Measurements from ENCODE around the gene RPL14.
"Not testable (repeated sequence)": the region's sequence is repeated elsewhere in the genome, so short reads cannot be mapped to it uniquely, and the experiment has no call there.

Gene RPL14

DNA sequence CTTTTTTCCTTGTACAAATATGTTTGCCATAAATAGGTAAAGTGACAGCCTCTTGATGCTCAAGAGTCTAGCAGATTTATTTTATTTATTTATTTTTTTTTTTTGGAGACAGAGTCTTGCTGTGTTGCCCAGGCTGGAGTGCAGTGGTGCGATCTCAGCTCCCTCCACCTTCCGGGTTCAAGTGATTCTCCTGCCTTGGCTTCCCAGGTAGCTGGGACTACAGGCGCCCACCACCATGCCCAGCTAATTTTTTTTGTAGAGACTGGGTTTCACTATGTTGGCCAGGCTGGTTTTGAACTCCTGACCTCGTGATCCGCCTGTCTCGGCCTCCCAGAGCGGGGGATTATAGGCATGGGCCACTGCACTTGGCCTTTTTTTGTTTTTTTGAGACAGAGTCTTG, 5.7 kb downstream of the RPL14 start:
- DNase-seq (ENCODE audit: low read depth in 2 of 2): not testable (repeated sequence)

DNA sequence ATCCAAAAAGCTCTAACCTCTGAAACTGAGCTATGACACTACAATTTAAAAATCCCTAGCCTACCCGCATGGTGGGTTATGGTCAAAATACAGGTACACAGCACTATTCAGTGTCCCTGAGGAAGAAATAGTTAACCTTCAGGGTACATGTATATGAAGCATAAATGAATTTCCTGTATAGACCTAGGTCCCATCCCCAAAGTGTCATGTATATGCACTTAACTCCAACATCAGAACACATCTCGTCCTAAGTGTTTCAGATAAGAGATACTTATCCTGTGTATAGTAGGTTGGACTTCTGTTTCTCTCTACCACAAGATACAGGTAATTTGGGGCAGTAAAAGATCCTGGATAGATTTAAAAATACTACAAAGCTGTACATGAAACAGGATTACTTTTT, 6.4 kb downstream of the RPL14 start:
- DNase-seq (ENCODE audit: low read depth in 2 of 2): no peak

DNA sequence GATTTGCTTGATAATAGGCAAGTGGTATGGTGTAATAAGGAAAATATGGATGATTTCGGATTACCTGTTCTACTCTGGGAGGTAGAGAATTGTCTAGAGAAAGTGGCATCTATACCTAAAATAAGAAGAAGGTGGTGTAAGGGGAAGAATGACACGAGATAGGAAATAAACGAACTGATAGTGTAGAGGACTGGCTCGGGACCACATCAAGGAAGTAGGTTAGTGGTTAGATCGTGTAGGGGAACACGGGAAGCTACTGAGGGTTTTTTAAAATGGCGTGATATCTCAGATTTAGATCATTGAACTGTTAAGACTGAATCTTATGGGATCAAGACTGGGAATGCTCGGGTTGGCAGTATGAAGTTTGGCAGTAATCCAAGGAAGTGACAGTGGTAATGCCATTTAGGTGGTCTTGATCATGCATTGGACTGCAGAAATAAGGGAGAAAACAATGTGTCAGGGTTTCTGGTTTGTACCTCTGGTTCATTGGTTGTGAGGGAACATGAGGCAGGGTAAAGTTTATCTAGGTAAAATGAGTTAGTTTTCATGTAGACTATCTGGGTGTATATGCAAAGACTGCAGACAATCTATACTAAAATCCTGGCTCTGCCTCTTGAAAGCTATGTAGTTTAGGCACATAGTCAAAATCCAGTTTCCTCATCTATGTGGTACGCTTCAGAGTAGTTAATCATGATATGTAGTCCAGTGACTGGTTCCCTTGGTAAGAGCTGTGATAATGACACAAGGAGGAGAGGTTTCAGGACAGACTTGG, 7.4 kb downstream of the RPL14 start:
- DNase-seq (ENCODE audit: low read depth in 2 of 2): no peak

DNA sequence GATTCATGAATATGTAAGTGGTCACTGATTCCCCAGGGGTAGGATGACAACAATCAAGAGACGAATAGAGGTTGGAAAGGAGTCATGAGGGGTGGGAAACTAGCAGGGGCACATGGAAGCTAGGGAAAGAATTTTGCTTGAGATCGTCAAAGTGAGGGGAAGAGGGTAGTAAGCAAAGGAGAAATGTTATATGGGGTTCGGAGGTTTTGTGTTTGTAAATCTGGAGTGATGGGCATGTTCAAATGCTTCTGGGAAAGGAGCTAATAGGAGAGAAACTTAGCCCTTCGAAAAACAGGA, 7.9 kb downstream of the RPL14 start:
- DNase-seq (ENCODE audit: low read depth in 2 of 2): no peak

DNA sequence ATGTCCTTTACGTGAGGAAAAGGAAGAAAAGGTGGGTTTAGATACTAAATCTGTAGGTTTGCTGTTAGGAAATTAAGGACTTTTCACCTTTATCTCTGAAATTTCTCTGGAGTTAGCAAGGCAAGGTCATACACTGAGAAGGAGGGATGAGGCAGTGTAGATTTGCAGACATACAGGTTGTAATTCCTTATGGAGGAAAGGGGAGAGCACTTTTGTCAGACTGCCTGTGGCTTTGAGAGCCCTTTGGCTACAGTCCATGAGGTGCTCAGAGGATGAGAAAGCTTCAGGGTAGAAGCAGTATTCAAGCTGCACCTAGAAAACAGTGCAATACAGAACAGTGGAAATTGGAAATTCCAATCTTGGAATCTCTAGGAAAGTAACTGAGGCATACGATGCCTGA, 8.3 kb downstream of the RPL14 start:
- DNase-seq (ENCODE audit: low read depth in 2 of 2): no peak

DNA sequence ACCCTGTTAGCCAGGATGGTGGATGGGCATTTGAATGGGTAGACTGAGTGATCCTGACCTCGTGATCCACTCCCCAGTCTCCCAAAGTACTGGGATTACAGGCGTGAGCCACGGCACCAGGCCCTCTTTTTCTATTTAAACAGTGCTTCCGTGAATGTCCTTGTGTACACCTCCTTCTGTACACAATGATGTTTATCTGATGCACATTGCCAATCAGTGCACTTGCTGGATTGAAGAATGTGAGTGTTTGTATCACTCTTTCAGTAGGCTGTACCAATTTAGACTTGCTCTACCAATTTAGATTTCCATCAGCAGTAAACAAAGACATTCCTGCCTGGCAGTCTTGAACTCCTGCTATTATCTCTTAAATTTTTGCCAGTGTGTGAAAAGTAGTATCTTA, 10.9 kb downstream of the RPL14 start:
- no peak for DNase-seq (ENCODE audit: low read depth in 2 of 2)

DNA sequence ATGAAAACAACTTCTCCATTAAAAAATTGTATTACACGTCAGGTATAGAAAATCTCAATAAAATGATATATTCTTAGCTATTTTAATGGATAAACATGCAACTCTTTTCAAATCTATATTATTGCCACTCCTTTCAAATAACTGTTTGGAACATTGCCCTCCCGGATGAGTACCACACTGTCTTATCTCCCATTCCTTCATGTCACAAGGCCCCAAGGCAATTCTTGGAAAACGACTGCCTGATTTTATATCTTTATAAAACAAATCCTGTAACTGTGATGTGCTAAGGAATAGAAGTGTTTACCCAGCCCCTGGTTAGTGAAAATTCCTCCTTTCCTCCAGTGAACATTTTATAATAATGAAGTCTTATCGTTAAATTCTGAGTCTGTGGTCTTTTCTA, 13.6 kb downstream of the RPL14 start:
- DNase-seq (ENCODE audit: low read depth in 2 of 2): no peak

DNA sequence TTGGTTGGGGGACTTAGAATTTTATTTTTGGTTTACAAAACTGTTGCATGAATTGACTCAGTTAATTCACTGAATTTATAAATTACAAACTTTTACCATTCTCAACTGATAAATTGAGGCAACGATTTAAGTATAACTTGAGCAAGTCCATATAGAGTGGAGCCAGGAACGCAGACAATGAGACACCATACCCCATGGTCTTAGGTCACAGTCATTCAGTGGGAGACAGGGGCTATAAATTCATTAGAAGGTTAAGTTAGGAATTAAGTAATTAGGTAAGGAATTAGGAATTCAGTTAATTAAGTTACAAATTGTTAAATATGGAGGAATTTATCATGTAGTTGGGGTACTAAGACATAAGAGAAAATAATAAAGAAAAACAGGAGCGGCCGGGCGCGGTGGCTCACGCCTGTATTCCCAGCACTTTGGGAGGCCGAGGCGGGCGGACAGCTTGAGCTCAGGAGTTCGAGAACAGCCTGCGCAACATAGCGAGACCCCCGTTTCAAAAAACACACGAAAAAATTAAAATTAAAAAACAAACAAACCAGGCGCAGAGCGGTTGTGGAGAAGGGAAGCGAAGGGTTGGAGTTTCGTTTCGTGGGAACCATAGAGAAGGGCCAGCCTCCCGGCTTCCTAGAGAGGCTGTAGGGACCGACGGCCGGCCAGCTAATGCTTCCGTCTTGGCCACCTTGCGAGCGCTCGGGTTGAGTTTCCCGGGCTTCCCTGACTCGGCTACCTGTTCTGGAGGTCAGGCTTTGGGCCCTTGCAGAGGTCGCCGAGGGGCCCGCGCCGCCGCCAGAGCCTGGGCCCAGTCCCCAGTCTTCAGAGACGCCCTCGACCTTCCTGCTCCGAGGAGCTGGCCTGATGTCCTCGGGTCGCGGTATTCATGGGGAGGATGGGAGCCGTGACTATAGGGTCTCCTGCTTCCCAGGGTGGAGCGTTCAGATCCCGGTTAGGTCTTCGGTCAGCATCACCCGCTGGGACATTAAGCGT, 19.6 kb downstream of the RPL14 start, which contains the start of gene ZNF619:
Gene ZNF619, plus strand, starts transcription at position 645 of the 993 bp plus-strand sequence. CDS start 858 bp downstream, outside the sequence.
- DNase-seq (ENCODE audit: low read depth in 2 of 2): no peak

DNA sequence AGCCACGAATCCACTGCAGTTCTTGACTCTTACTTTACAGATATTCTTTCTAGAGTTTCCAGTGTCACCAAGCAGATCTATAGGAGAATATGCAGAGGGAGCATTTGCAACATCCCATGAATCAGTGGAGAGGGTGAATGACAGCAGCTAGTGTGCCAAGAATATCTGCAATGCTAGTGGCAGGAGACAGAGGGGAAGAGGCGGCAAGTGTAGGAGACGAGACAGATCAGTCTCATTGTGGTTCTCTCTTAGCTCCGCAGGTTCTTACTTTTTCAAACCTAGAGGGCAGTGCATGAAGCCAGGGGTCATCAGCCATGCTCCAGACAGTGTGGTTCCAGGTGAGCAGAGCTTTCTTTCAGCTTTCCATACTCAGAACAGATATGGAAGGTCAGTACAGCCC, 20.5 kb downstream of the RPL14 start:
- DNase-seq (ENCODE audit: low read depth in 2 of 2): no peak

DNA sequence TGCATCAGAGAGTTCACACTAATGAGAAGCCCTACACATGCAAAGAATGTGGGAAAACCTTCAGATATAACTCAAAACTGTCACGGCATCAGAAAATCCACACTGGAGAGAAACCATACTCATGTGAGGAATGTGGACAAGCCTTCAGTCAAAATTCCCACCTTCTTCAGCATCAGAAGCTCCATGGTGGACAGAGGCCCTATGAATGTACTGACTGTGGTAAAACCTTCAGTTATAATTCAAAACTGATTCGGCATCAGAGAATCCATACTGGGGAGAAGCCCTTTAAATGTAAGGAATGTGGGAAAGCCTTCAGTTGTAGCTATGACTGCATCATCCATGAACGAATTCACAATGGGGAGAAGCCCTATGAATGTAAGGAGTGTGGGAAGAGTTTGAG, 30.0 kb downstream of the RPL14 start:
- no peak for DNase-seq (ENCODE audit: low read depth in 2 of 2)

DNA sequence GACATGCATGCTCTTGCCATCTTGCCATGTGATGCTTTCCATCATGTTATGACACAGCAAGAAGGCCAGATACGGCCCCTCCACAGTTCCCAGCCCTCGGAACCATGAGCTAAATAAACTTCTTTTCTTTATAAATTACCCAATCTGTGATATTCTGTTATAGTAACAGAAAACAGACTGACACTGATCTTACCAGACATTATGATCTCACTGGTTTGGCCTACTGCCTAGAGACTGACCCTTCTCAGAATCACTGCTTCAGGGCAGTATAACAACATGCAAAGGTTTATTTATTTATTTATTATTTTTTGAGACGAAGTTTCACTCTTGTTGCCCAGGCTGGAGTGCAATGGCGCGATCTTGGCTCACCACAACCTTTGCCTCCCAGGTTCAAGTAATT, 33.8 kb downstream of the RPL14 start:
- DNase-seq (ENCODE audit: low read depth in 2 of 2): no peak

DNA sequence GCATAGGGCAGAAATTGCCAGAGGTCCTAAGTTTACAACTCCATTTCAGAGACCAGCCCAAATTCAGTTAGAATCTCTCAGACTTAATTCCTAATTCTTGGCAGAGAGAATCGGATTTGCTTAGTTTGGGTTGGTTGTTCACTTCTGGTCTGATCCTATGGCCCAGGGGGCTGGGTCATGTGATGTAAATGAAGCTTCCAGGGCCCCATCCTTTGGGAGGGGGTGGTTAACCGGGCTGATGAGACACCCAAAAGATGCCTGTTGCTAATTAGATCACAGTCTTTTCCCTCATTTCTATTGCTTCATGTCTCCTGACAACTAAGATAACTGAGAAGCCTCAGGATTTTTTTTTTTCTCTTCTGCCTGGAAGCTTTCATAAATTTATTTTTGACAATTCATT, 37.6 kb downstream of the RPL14 start:
- DNase-seq (ENCODE audit: low read depth in 2 of 2): no peak

DNA sequence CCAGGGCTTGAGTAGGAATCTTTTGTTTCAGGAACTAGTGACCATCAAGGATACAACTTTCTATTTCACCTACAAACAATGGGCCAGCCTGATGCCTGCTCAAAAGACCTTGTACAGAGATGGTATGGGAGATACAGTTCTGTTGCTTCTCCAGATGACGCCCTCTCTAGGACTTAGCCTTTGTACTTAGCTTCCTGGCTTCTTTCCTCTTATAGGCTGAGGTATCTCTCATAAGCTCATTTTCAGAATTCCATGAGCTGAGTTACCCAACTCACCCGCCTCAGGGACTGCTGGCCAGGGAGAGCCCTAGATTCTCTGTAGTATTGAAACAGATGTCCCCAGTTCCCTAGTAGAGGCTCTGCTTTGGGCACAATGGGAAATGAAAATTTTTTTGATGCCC, 40.1 kb downstream of the RPL14 start:
- DNase-seq (ENCODE audit: low read depth in 2 of 2): no peak

DNA sequence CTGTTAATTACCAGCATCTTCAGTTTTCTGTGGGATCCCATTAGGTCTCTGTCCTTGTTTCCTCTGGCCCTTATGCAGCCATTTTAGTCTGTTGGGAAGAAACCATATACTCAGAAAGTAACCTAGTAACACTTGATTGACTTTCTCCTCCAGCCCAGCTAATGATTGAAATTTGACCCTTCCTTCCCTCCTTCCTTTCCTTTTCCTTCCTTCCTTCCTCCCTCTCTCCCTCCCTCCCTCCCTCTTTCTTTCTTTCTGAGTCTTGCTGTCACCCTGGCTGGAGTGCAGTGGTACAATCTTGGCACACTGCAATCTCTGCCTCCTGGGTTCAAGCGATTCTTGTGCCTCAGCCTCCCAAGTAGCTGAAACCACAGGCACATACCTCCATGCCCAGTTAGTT, 42.8 kb downstream of the RPL14 start:
- DNase-seq (ENCODE audit: low read depth in 2 of 2): no peak

DNA sequence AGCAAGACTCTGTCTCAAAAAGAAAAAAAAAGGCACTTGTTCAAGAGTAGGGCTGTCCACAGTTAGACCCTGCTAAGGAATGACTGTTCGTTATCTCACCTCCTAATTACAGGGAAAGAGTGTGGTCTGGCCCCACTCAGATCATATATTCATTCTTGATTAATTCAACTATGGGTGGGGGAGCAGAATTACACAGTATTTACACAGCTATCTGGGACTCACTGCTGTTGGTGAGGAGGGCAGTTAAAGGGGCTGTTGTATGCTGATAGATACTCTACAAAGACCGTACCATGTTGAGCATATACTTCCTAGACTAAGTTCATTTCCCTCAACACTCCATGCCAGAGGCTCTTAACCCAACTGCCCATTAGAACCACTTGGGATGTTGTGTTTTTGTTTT, 44.9 kb downstream of the RPL14 start:
- no peak for DNase-seq (ENCODE audit: low read depth in 2 of 2)

DNA sequence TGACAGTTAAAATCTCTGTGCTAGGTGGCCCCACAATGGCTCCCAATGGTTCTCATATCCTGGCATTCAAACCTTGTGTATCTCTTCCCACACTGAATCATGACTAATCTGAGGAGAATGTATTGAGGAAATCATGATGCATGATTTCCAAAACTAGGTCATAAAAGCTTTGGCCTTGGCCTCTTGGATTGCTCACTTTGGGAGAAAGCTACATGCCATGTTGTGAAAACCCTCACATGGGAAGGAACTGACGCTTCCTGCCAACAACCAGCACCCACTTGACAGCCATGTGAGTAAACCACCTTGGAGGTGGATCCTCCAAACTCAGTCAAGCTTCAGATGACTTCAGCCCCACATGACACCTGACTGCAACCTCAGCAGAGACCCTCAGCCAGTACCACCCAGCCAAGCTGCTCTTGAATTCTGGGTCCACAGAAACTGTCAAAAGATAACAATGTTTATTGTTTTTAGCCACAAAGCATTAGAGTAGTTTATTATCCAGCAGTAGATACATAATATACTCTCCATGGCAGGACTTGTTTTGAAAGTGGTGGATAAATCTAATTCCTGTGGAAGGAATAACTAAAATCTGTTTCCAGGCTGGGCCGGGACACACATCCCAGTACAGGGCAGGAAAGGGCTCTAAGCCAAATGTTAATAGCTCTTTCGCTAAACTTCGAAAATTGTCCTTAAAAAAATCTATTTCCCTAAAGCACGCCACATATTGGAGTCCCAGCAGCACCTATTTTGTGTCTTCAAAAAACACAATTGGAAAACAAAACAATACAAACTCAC, 47.7 kb downstream of the RPL14 start:
- no peak for DNase-seq (ENCODE audit: low read depth in 2 of 2)

DNA sequence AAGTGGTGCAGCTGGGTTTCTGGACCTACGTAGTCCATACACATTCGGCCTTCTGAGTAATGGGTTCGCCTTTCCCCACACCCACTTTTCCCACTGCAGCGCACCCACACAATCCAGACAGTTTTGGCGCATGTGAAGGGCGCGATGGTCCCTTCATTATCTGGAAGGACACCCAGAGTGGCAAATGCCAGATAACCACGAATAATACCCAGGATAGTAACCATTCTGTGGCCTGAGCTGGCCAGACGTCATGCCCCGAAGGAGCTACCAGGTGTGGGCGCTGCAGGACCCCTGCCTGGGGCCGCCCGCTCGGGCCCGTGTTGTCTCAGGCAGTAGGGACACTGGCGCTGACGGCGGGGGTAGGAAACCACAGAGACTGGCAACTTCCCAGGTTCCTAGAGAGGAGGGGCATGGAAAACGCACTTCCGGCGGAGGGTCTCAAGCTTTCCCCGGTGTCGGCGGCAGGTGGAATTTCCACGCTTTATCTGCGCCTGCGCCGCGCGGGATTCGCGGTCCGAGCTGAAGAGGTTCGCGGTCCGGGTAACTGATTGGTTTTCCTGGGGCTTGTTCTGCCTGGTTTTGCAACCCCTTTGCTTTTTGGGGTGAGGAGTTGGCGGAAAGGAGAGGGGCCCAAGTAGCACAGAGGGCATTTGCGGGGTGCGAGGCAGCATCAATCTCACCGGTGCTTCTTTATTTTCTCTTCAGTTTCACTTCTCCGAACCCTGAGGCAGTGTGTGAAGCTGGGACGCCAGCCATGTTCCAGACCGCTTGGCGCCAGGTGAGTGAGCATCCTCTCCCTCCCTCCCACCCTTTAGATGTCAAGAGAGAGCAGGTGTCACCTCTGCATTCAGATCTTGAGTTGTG, 48.7 kb downstream of the RPL14 start, which contains the start of gene ZNF620:
Gene ZNF620, plus strand, starts transcription at position 441 of the 864 bp plus-strand sequence. Its CDS starts 314 bp downstream, at position 755.
- peak; percentile 26 to 38 for DNase-seq (ENCODE audit: low read depth in 2 of 2)

DNA sequence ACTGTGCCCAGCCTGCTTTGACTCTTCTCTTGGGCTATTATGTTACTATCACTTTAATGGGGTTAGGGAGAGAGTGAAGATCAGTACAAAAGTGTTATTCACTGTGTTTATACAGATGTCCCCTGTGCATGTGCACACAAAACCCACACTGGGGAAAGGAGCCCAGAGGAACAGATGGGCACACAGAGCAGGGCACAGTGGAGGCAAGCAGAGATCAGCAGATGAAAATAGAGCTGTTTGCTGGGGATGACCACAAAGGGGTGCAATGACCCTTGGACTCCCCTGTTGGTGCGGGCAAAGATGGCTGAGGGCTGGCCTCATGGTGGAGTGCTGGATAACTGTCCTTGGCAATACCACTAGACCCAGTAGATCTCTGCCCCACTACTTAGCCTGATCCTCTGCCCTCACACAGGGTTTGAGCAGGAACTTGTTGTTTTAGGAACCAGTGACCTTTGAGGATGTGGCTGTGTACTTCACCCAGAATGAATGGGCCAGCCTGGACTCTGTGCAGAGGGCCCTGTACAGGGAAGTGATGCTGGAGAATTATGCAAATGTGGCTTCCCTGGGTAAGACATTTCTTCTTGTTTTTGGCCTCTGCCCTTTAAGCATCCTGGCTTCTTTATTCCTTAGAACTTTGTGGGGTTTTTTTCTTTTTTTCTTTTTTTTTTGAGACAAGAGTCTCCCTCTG, 54.0 kb downstream of the RPL14 start:
- DNase-seq (ENCODE audit: low read depth in 2 of 2): no peak

DNA sequence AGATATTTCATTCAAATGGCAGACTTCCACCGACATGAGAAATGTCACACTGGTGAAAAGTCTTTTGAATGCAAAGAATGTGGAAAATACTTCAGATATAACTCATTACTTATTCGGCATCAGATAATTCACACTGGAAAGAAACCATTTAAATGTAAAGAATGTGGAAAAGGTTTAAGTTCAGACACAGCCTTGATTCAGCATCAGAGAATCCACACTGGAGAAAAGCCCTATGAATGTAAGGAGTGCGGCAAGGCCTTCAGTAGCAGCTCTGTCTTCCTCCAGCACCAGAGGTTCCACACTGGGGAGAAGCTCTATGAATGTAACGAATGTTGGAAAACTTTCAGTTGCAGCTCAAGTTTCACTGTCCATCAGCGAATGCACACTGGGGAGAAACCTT, 59.1 kb downstream of the RPL14 start:
- no peak for DNase-seq (ENCODE audit: low read depth in 2 of 2)

DNA sequence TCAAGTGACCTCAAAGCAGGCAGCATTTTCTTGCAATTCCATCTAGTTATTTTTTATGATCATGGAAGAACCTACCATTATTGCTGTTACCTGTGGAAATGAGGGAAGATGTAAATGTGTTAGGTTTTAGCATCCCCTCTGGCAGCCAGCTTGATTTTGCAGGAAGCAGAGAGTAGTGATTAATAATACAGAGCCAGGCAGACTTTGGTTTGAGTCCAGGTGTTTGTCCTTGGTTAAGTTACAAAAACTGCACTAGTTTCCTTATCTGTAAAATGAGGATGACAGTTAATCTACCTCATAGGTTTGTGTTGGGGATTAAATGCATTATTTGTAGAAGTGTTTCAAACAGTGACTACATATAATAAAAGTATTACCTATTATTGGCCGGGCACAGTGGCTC, 60.9 kb downstream of the RPL14 start:
- no peak for DNase-seq (ENCODE audit: low read depth in 2 of 2)

Measured in stimulated activated CD4-positive, alpha-beta T cell treated with anti-CD3 and anti-CD28 coated beads, Interleukin-4, amount 100 ng/mL, for 48 hours (primary cell).